PC-3 (cell line): ENCODE measurements around the gene CSMD2.

ENCODE experiments used
- EZH2 ChIP-seq: fragments of 300-600 bp; sonication (generic); IDR thresholded peaks from one replicate; pipeline ENCODE4 v1.6.1; 2017; ENCODE audit warnings: antibody characterized with exemption, mild to moderate bottlenecking, low read length; ENCODE audit not compliant: unreplicated experiment
- EZH2phosphoT487 ChIP-seq: fragments of 300-600 bp; sonication (generic); IDR thresholded peaks from 2 replicates; pipeline ENCODE4 v1.6.1; 2018; ENCODE audit warnings: mild to moderate bottlenecking, antibody characterized with exemption, low read length, borderline replicate concordance
- TF ChIP-seq, protein P1 (sequence below): fragments of 300-600 bp; sonication (generic); conservative IDR thresholded peaks from 2 replicates; pipeline ENCODE4 v1.5.1; 2017; ENCODE audit warnings: antibody characterized with exemption, low read depth, mild to moderate bottlenecking, low read length

DNA sequence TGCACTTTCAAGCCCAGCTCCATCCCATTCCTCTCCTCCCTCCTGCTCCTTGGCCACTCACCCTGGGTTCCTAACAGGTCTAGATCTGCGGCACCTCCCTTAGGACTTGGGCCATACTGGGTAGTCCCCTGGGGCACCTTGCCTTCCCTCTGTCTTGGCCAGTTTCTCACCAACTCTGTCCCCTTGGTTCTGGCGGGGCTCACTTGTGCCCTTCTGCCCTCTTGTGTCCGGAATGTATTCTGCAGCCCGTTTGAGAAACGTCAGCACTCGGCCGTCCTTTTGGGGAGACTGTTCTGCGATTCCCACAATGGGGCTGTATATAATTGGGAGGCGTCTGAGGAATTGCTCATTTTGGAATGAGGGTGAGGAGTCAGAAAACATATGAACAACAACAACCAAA is 530.2 kb downstream of the CSMD2 start:
- TF ChIP-seq, protein P1, sequence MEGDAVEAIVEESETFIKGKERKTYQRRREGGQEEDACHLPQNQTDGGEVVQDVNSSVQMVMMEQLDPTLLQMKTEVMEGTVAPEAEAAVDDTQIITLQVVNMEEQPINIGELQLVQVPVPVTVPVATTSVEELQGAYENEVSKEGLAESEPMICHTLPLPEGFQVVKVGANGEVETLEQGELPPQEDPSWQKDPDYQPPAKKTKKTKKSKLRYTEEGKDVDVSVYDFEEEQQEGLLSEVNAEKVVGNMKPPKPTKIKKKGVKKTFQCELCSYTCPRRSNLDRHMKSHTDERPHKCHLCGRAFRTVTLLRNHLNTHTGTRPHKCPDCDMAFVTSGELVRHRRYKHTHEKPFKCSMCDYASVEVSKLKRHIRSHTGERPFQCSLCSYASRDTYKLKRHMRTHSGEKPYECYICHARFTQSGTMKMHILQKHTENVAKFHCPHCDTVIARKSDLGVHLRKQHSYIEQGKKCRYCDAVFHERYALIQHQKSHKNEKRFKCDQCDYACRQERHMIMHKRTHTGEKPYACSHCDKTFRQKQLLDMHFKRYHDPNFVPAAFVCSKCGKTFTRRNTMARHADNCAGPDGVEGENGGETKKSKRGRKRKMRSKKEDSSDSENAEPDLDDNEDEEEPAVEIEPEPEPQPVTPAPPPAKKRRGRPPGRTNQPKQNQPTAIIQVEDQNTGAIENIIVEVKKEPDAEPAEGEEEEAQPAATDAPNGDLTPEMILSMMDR = peak; percentile 72
- TF ChIP-seq EZH2 (no peak), EZH2phosphoT487 (no peak)
